ENCODE results near the gene AFG1L. TPM values are rescaled to one million over a fixed set of nuclear protein-coding genes. Genes with fewer than 3 reads are reported as not detected.
A peak's percentile ranks its signal among the peaks of the same experiment; 100 is the strongest.

AFG1L gene
- total RNA-seq, 1 experiment from 2014 or later = 7.2 TPM

- Histone ChIP-seq H3K27me3 (replicated peaks; ENCODE audit: control insufficient read depth, insufficient read depth, low read length) (no peaks in the 10 kb centered on the region), H3K9me3 (no peaks in the 10 kb centered on the region), H3K4me1 (peaks cover 12% of the 10 kb centered on the region), H3K36me3 (ENCODE audit: control insufficient read depth, insufficient read depth, low read length) (peaks cover 4% of the 10 kb centered on the region), H3K4me3 (ENCODE audit: low read depth, low read length) (no peak overlapping the region)
- no peaks in the 10 kb centered on the region for H3K27me3 Mint-ChIP-seq (ENCODE audit: insufficient read depth, unreplicated experiment)
- peak overlapping the region; percentile 14 for H3K4me3 Mint-ChIP-seq (ENCODE audit: unreplicated experiment)
- H3K36me3 Mint-ChIP-seq (ENCODE audit: insufficient read depth, unreplicated experiment) = peaks cover 40% of the 10 kb centered on the region
- ChIA-PET POLR2A (no interaction called here), CTCF (no interaction called here)
- H3K4me1 Mint-ChIP-seq (ENCODE audit: low read depth, unreplicated experiment) = peaks cover 29% of the 10 kb centered on the region
- no peak overlapping the region for H3K27ac Mint-ChIP-seq (ENCODE audit: unreplicated experiment)
- TF ChIP-seq CTCF (IDR thresholded peaks at IDR 0.05; ENCODE audit: insufficient read depth in 1 of 2, low read depth in 1 of 2, low read length in 1 of 2, severe bottlenecking in 1 of 2, unreplicated experiment in 1 of 2) = no peak
- no TSS peak for BruUV-seq (replicated peaks)
- no peak for DNase-seq
- intact Hi-C loops (cut with micrococcal nuclease; ENCODE audit: unreplicated experiment) = loop anchor here (5.0 kb wide), 1 partner anchor 93 kb away; no protein-coding TSS in a partner anchor
- no peaks in the 10 kb centered on the region for H3K9me3 Mint-ChIP-seq (ENCODE audit: unreplicated experiment)
These were observed 269.3 kb downstream of the AFG1L start for GRCh38 chr6:108564178-108564577.

GRCh38 chr6:108565091-108565766, 270.4 kb downstream of the AFG1L start:
- Mint-ChIP-seq H3K27me3 (ENCODE audit: insufficient read depth, unreplicated experiment) (no peaks in the 10 kb centered on the region), H3K4me3 (ENCODE audit: unreplicated experiment) (no peak overlapping the region), H3K4me1 (ENCODE audit: low read depth, unreplicated experiment) (peaks cover 29% of the 10 kb centered on the region), H3K36me3 (ENCODE audit: insufficient read depth, unreplicated experiment) (peaks cover 45% of the 10 kb centered on the region), H3K9me3 (ENCODE audit: unreplicated experiment) (no peaks in the 10 kb centered on the region), H3K27ac (ENCODE audit: unreplicated experiment) (no peak overlapping the region)
- intact Hi-C loops (cut with micrococcal nuclease; ENCODE audit: unreplicated experiment) = no loop called here
- CTCF ChIA-PET = no interaction called here
- Histone ChIP-seq H3K27me3 (replicated peaks; ENCODE audit: control insufficient read depth, insufficient read depth, low read length) (no peaks in the 10 kb centered on the region), H3K4me3 (ENCODE audit: low read depth, low read length) (no peak overlapping the region), H3K9me3 (no peaks in the 10 kb centered on the region), H3K4me1 (peaks cover 12% of the 10 kb centered on the region), H3K36me3 (ENCODE audit: control insufficient read depth, insufficient read depth, low read length) (peaks cover 4% of the 10 kb centered on the region)
- POLR2A ChIA-PET = no interaction called here
- BruUV-seq (replicated peaks) = no TSS peak
- no peak for DNase-seq
- no peak for TF ChIP-seq CTCF (IDR thresholded peaks at IDR 0.05; ENCODE audit: insufficient read depth in 1 of 2, low read depth in 1 of 2, low read length in 1 of 2, severe bottlenecking in 1 of 2, unreplicated experiment in 1 of 2)

GRCh38 chr6:108565893-108566292, 271.0 kb downstream of the AFG1L start:
- POLR2A ChIA-PET = no interaction called here
- DNase-seq = peak in 1 of 2 experiments; percentile 13
- BruUV-seq (replicated peaks) = no TSS peak
- TF ChIP-seq CTCF (IDR thresholded peaks at IDR 0.05; ENCODE audit: insufficient read depth in 1 of 2, low read depth in 1 of 2, low read length in 1 of 2, severe bottlenecking in 1 of 2, unreplicated experiment in 1 of 2) = peak in 1 of 2 experiments; percentile 2
- Histone ChIP-seq H3K36me3 (ENCODE audit: control insufficient read depth, insufficient read depth, low read length) (peaks cover 4% of the 10 kb centered on the region), H3K27me3 (replicated peaks; ENCODE audit: control insufficient read depth, insufficient read depth, low read length) (no peaks in the 10 kb centered on the region), H3K9me3 (no peaks in the 10 kb centered on the region), H3K4me1 (peaks cover 12% of the 10 kb centered on the region), H3K4me3 (ENCODE audit: low read depth, low read length) (no peak overlapping the region)
- Mint-ChIP-seq H3K27ac (ENCODE audit: unreplicated experiment) (no peak overlapping the region), H3K9me3 (ENCODE audit: unreplicated experiment) (no peaks in the 10 kb centered on the region), H3K4me3 (ENCODE audit: unreplicated experiment) (no peak overlapping the region), H3K36me3 (ENCODE audit: insufficient read depth, unreplicated experiment) (peaks cover 38% of the 10 kb centered on the region), H3K4me1 (ENCODE audit: low read depth, unreplicated experiment) (peaks cover 29% of the 10 kb centered on the region), H3K27me3 (ENCODE audit: insufficient read depth, unreplicated experiment) (no peaks in the 10 kb centered on the region)
- CTCF ChIA-PET = no interaction called here
- intact Hi-C loops (cut with micrococcal nuclease; ENCODE audit: unreplicated experiment) = no loop called here
